ENCODE measurements around the gene RADIL.

DNA sequence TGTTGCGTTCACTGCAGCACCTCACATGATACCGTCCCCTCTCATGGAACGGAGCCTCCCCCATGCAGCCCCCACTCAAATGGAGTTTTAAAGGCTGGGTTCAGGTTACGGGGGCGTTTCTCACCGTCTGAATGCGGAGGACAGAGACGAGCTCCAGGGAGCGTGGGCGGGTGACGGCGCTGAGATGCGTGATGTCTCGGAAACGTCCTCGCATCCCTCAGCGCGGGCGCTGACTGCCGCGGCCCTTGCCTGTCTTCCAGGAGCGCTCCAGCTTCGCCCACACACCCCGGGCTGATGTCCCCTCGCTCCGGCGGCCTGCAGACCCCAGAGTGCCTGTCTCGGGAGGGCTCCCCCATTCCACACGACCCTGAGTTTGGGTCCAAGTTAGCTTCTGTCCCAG, 124.7 kb downstream of the RADIL start:
- TF ChIP-seq POLR2AphosphoS5 (IDR thresholded peaks at IDR 0.05; ENCODE audit: borderline replicate concordance, low read depth, low read length) (no peak), FOXP2 (optimal IDR thresholded peaks at IDR 0.05; ENCODE audit: control extremely low read depth, extremely low read length, insufficient read depth) (no peak), EZH2 (IDR thresholded peaks at IDR 0.05) (no peak)

Measured in SK-N-MC (cell line).